Ovary (tissue), 9 donors: ENCODE measurements around the gene SPACDR. TPM values are rescaled to one million over a fixed set of nuclear protein-coding genes. Genes with fewer than 3 reads are reported as not detected.
A peak's percentile ranks its signal among the peaks of the same experiment; 100 is the strongest.

Experiments used
- DNase-seq, 5 donors: peaks; one replicate each; pipeline ENCODE4 v3.0.0-alpha.2; 2019 to 2020
- H3K27ac ChIP-seq, 2 donors: fragments of 200-600 bp; one replicate each; pipeline versions ENCODE4 v1.5.1 to v1.8.0; 2019 to 2022
- H3K27me3 ChIP-seq: fragments of 200-600 bp; one replicate; pipeline ENCODE4 v1.8.0; 2022
- H3K36me3 ChIP-seq: fragments of 200-600 bp; sonication (generic); one replicate; pipeline ENCODE4 v1.5.1; 2019
- H3K4me1 ChIP-seq: one replicate; pipeline ENCODE4 v1.8.1; 2013; ENCODE audit warnings: mild to moderate bottlenecking, moderate library complexity; ENCODE audit not compliant: insufficient read depth
- H3K4me3 ChIP-seq: fragments of 200-600 bp; sonication (generic); one replicate; pipeline ENCODE4 v1.5.1; 2017
- H3K9me3 ChIP-seq, 2 donors: fragments of 200-600 bp in 1 of 2; sonication (generic) in 1 of 2; one replicate each; pipeline versions ENCODE4 v1.5.1 to v1.8.1; 2013 to 2019; ENCODE audit warnings: mild to moderate bottlenecking in 1 of 2, moderate library complexity in 1 of 2
- CTCF ChIP-seq, 3 donors: fragments of 450-650 bp in 2 of 3; fragments of 200-600 bp in 1 of 3; IDR thresholded peaks; one replicate each; pipeline versions ENCODE4 v1.5.1 to v1.8.0; 2016 to 2022; ENCODE audit warnings: antibody characterized with exemption in 3 of 3, mild to moderate bottlenecking in 1 of 3
- EP300 ChIP-seq: sonication (generic); formaldehyde crosslinking; IDR thresholded peaks from one replicate; pipeline ENCODE4 v1.6.1; 2017; ENCODE audit warnings: antibody characterized with exemption
- POLR2A ChIP-seq: fragments of 450-650 bp; IDR thresholded peaks from one replicate; pipeline ENCODE4 v1.6.1; 2017; ENCODE audit warnings: antibody characterized with exemption, mild to moderate bottlenecking, moderate library complexity
- WGBS, 3 donors: extraction: QIAGEN DNeasy Blood & Tissue Kit in 1 of 3; methylation state at CpG; one replicate each; pipeline versions ENCODE4 v1.1.5 to v1.1.7; 2013 to 2017; 5-methylcytosine and 5-hydroxymethylcytosine counted together
- intact Hi-C, 4 donors: fragments of 100-400 bp; cut with DNase I; formaldehyde crosslinking; loops; one replicate each; pipeline versions ENCODE4 v1.11.0 to v1.15.1; 2022 to 2023
- polyA plus RNA-seq, 2 donors: library from polyadenylated mRNA; stranded (reverse); fragments of 200-250 nt in 1 of 2; fragments of 350-450 nt in 1 of 2; fragmentation: Illumina TruSeq in 1 of 2; extraction: RNeasy Lipid Tissue Mini Kit (QIAGEN cat#74804) in 1 of 2; gene quantifications; one replicate each; pipeline ENCODE4 v1.2.3, GENCODE V29; 2013 to 2014
- total RNA-seq, 7 donors: library from RNA; depleted of rRNA in 2 of 7; stranded (reverse); fragments of >200 nt in 2 of 7; fragmentation: NEBNext Ultra II Directional in 3 of 7; extraction: Animal tissue kit (Norgen Biotek cat#: 25700) in 3 of 7; gene quantifications; one replicate each; pipeline versions ENCODE4 v1.1.0 to v1.2.4, GENCODE V29; 2016 to 2023
- donor health status: DM: no; HTN: no; CAD: no; lungs with moderate emphysema.
- donor health status: DM: no; HTN: no; CAD: no.
- donor health status: Bipolar disorder and iron deficiency.
- donor health status: DM: yes; HTN: yes; CAD: no.
- donor health status: DM: no; HTN: no; CAD: no.
- donor health status: DM: yes; HTN: yes; CAD: no.

The SPACDR gene
- total and polyA plus RNA-seq, 9 donors = 0.25 to 3.0 (median 0.78) TPM; not detected in 1

GRCh38 chr7:100493476-100494264, 29.6 kb upstream of the SPACDR start:
- TF ChIP-seq CTCF (IDR thresholded peaks at IDR 0.05) = no peak
- TF ChIP-seq EP300 = no peak
- no peak for TF ChIP-seq POLR2A
- Histone ChIP-seq H3K4me1 (peaks cover 3% of the 10 kb centered on the region), H3K4me3 (peak overlapping the region; percentile 32), H3K27me3 (no peaks in the 10 kb centered on the region), H3K9me3 (no peaks in the 10 kb centered on the region), H3K36me3 (no peaks in the 10 kb centered on the region), H3K27ac (peak overlapping the region in 1 of 2 donors; percentile 61)
- 9 to 12% (median 11%) methylated on average over 29 to 56 of the region's 56 CpGs for whole genome bisulfite sequencing, 3 donors
- intact Hi-C loops = no loop called here
- DNase-seq = peak in 4 of 5 donors; percentile 55 to 76 (median 68)

GRCh38 chr7:100492738-100493475, 28.8 kb upstream of the SPACDR start:
- Histone ChIP-seq H3K9me3 (no peaks in the 10 kb centered on the region), H3K4me1 (peaks cover 3% of the 10 kb centered on the region), H3K4me3 (peak overlapping the region; percentile 32), H3K36me3 (no peaks in the 10 kb centered on the region), H3K27me3 (no peaks in the 10 kb centered on the region), H3K27ac (no peak overlapping the region)
- 87 to 91% (median 90%) methylated on average over 5 of the region's 5 CpGs for WGBS, 3 donors
- no peak for DNase-seq
- TF ChIP-seq CTCF (IDR thresholded peaks at IDR 0.05) (no peak), EP300 (no peak), POLR2A (no peak)
- intact Hi-C loops = no loop called here

GRCh38 chr7:100491192-100491578, 27.1 kb upstream of the SPACDR start:
- H3K27me3 ChIP-seq = no peaks in the 10 kb centered on the region
- DNase-seq = no peak
- TF ChIP-seq CTCF (IDR thresholded peaks at IDR 0.05) (no peak), POLR2A (no peak), EP300 (no peak)
- intact Hi-C loops = no loop called here
- WGBS, 3 donors = 92 to 97% (median 93%) methylated on average over 5 of the region's 5 CpGs
- peaks cover 3% of the 10 kb centered on the region for H3K4me1 ChIP-seq
- no peak overlapping the region for H3K27ac ChIP-seq
- no peaks in the 10 kb centered on the region for H3K36me3 ChIP-seq
- H3K4me3 ChIP-seq = no peak overlapping the region
- no peaks in the 10 kb centered on the region for H3K9me3 ChIP-seq

GRCh38 chr7:100490483-100491191, 26.6 kb upstream of the SPACDR start:
- H3K4me1 ChIP-seq = peaks cover 3% of the 10 kb centered on the region
- no peaks in the 10 kb centered on the region for H3K9me3 ChIP-seq
- H3K4me3 ChIP-seq = no peak overlapping the region
- 87 to 91% (median 87%) methylated on average over 25 of the region's 25 CpGs for WGBS, 3 donors
- intact Hi-C loops = no loop called here
- H3K36me3 ChIP-seq = no peaks in the 10 kb centered on the region
- H3K27ac ChIP-seq = no peak overlapping the region
- DNase-seq = peak in 2 of 5 donors; percentile 31
- H3K27me3 ChIP-seq = no peaks in the 10 kb centered on the region
- TF ChIP-seq CTCF (IDR thresholded peaks at IDR 0.05) (no peak), EP300 (no peak)
